GM18517 (cell line): Measurements from ENCODE around the gene FCN1.
"Not testable (repeated sequence)": the region's sequence is repeated elsewhere in the genome, so short reads cannot be mapped to it uniquely, and the experiment has no call there.

Experiments used
- ATAC-seq: cut with Tn5 transposase; IDR thresholded peaks from one replicate; pipeline ENCODE4 v1.9.1; 2021; ENCODE audit warnings: mild to moderate bottlenecking, moderate library complexity; ENCODE audit not compliant: unreplicated experiment

The FCN1 gene

DNA sequence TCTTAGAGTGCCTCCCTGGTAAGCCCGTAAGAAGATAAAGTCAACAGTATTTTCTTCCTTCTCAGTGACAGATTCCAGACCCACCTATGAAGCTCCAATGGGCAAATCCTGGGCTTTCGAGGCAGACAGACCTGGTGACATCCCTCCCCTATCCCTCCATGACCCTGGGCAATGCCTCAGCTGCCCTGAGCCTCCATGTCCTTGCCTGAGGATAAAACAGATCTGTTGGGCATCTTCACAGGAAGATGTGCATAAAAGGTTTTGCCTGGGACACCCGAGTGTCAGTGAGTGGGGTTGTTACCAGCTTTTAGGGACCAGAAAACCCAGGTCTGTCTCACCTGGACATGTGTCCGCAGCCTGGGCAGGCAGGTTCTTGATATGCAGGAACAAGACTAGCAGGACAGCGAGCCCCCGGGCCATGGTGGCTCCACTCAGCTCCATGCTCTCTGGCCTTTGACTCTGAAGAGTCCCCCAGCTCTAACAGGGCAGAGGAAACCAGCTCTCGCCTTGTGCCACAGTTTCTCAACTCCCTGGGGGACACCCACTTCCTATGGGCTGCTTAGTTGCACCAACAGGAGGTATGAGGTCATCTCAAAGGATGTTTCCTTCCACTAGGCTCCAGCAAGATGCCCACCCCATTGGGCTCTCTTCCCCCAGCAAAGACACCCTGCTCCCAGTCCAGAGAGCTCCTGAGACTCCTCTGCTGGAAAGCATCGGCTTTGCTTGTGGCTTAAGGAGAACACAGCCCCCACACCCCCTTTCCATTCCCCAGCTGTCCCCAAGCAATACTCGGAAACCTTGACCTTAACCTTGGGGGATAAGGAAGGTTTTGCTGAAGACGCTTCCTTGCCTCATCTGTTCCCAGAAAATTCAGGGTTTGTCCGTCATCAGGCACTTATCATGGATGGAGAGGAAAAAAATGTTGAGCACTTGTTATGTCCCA, at the start of gene FCN1:
Gene FCN1 (minus strand): TSS at position 482 of the 943 bp plus-strand sequence. CDS start 41 bp downstream, at position 441.
- no peak for ATAC-seq

DNA sequence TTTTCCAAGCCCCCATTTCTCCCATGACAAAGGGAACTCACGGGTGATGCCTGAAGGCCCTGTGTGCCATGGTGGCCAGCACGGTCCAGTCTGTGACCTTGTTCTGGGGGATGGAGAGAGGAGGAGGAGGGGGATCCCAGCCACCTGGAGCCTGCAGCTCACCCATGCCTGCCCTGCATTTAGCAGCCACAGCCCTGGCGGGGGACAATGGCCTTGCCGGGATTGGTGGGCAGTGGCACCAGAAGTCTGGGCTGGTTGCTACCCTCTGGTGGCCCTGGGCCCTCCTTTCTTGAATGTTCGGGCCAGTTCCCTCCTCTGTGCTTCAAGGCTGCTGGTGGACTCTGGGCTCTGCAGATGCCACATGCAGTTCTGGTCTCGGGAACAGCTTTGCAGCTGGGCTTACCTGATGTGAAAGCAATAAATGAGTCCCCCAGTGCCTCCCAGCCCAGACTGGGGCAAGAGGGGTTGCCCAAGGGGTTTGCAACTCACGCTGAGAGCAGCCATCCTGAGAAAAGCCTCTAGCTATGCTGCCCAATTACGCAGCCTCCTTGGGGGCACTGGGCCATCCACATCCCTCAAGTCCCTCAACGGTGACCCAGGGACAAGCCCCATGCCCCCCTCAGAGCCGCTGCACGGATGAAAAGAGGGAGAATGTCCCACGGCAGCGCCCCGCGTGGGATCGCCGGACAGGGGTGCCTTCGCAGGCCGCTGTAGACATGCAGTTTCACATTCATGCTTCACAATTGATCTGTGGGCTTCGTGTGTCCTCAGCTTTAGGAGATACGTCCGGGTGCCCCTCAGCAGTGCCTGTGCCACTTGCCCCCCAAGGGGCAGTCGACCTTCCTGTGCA, 49.2 kb upstream of the FCN1 start:
- no peak for ATAC-seq

DNA sequence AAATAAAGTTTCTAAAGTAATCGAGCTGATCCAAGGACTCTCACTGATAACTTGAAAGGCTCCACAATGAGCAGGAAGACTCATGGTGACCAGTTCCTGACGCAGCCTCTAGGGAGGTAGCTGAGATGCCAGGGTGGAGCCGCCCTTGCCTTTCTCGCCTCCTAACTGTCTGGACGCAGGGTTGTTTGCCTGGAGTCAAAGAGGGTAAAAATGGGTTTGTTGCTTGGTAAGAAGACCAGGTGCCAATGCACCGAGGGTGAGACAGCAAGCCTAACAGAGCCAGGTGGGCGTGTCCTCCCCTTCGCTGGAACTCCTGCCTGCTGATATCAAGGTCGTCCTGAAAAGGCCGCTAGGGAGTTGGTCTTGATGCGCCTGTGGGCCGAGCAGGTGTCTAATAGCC, 48.6 kb upstream of the FCN1 start:
- no peak for ATAC-seq

DNA sequence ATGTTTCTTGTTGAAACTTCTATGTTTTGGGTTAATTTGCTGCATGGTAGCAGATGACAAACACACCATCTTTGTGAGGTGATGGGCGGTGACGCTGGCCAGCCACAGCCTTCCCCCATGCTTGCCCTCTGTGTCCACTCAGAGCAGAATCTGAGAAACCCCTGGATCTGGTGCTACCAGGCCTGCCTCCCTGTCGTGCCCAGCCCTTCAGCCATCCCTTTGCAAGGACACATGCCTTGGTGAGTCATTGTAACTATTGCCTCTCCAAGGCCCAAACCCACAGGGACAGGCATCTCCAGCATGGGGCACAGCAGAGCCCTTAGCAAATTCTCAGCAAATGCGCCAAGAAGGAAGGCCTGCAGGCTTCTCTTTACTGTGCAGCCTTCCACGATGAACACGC, 48.1 kb upstream of the FCN1 start:
- no peak for ATAC-seq

DNA sequence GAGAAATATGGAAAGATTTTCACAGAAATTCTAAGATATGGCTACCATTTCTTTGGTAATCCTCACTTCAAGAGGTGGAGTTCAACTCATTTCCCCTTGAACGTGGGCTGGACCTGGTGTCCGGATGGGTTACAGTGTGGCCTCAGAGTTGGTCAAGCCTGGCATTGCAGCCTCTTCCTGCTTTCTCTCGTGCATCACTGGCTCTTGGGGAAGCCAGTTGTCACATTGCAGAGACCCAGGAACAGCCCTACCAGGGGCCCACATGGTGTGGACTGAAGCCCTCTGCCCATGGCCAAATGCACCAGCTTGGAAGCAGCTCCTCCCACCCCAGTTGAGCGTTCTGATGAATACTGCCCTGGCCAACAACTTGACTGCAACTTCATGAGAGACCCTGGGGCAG, 47.7 kb upstream of the FCN1 start:
- ATAC-seq, result no peak

DNA sequence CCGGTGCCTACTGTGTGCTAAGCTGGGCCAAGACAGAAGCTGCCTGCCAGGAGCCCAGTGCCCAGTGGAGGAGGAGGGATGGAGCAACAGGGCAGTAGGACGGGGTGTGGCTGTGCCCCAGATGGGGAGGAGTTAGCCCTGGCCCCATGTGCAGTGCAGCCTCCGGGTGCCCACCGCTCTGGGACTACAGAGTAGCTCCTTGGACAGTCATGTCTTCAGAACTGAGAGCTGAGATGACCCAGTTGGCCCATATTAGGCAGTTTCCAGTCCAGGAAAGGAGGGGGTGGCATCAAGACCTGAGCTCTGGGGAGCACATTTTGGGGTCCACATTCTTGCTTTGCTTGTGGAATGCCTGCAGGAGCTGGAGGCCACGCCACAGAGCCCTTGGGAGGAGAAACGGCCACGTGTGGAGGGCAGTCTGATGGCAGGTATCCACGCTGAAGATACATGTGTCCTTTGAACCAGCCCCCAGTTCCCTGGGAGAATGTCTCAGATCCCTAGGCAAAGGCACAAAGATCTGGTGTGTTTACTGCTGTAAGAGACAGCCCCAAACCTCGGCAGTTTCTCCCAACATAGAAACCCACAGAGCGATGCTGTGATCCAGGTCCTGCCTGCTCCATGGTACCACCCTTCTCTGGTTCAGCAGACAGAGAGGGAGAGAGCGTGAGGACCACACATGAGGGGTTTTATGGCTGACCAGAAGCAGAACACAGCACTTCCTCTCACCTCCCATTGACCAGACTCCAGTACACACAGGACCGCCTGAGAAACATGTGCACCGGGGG, 46.8 kb upstream of the FCN1 start:
- no peak for ATAC-seq

DNA sequence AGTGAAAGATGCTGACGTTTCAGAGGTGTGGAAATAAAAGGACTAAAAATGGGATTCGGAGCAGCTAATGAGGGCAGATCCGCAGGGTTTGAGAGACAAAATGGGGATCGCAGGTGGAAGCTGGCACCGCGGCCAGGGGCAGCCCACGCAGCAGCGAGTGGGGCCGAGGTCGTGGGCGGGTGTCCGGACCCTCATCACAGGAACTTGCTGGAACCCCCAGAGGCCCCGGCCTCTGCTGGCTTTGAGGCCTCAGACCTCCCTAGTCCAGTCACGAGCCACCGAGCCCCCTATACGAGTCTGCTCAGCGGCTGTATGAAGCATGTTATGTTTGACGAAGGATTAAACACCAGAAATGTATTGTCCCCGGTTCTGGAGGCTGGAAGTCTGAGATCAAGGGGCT, 45.8 kb upstream of the FCN1 start:
- no peak for ATAC-seq

DNA sequence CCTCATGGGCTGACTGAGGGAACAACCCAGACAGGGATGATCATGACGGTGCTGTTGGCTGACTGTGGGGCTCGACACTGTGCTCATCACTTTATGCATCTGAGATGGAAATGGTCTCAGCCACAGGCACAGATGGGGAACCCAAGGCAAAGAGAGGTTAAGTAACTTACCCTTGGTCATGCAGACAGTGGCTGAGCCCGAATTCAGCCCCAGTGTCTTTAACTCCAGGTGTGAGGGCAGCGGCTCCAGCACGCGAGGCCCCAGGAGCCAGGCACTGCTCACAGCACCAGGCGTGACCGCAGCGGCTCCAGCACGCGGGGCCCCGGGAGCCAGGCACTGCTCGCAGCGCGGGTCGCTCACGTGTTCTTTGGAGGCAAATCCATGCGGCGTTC, 45.3 kb upstream of the FCN1 start:
- no peak for ATAC-seq

DNA sequence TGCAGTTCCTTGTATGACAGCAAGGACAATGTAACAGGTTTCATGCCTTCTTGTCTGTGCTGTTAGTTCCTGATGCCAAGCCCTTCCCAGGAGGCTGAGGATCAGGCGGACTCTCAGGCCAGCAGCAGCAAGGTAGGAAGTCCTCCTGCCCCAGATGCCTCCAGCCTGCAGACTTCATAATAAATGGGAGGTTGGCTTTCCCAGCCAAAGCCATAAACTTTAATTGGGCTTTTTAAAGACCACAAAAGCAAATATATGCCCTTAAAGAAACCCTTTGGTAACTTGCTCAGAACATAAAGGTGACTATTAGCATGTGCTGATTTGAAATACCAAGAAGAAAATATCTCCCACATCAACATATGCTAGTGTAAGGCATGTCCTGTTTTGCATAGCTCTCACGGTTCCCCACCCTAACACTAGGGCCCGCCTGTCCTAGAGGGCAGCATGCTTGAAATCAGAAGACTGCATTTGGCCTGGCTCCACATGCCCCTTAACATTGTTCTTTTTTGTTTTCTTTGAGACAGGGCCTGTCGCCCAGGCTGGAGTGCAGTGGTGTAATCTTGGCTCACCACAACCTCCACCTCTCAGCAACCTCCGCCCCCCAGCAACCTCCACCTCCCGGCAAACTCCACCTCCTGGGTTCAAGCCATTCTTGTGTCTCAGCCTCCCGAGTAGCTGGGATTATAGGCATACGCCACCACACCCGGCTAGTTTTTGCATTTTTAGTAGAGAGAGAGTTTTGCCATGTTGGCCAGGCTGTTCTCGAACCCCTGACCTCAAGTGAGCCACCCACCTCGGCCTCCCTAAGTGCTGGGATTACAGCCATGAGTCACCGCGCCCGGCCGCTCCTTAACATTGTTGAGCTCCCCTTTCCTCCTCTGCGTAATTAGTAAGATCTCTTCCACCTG, 44.6 kb upstream of the FCN1 start:
- no peak for ATAC-seq

DNA sequence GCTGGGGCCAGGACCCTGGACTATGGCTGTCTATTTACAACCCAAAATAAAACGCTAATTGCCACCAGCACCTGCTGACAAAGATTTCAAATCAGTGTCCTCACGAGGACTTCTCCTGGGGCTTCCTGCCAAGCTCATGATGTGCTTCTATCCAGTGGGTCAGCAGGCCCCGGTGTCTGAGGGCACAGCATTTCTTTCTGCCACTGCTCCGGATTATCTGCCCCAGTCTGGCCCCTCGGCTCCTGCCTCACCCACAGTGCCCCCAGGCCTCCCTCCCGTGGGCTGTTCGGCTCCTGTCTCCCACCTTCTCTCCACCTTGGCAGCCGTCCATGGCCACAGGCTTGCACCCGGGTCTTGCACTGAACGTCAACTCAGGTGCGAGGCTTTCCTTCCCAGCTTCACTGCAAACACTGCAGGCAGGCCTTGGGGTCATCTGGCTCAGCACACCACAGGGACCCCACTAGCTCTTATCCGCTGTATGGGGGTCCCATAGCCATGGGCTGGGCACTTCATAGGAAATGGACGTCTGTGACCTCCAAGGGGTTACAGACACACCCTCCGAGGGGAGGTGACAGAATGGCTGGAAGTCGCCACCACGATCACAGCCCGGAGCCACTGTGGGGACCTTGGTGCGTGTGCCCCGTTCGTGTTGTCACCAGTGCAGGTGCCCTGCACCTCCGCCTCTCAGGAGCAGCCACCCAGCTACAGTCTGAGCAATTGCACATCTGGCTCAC, 43.8 kb upstream of the FCN1 start:
- no peak for ATAC-seq

DNA sequence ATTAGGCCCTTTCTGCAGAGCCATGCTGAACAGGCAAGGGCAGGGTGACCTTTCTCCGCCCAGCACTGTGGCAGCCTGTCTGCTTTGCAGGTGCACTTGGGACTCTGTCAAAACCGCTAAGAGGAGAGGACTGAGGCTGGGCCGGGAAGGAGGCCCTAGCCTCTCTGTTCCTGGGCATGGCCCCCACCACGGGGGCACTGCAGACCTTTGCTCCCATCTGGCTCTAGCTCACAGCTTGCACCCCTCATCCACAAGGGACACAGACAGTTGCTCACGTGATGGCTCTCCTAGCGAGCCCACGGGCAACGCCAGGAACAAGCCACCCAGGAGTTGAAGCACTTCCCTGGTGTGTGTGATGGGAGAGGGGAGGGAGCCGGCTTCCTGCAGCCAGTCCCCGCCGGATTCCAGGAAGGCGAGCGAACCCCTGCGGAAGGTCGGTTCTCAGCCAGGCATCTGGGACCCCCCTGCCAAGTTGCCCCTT, 43.0 kb upstream of the FCN1 start:
- no peak for ATAC-seq

DNA sequence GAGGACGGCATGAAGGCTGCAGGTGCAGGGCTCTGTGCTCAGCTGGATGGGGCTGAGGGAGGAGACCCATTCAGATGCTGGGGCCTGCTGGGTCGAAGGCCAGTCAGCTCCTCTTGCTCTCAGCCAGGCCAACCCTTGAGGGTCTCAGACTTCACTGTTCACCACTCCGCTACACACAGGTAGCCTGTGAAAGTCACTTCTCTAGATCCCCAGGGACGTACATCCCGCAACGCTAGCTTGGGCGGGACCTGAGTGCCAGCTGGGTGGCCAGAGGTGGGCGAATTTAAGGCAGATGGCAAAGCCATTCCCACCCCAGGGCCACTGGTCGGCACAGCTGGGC, 42.2 kb upstream of the FCN1 start:
- no peak for ATAC-seq

DNA sequence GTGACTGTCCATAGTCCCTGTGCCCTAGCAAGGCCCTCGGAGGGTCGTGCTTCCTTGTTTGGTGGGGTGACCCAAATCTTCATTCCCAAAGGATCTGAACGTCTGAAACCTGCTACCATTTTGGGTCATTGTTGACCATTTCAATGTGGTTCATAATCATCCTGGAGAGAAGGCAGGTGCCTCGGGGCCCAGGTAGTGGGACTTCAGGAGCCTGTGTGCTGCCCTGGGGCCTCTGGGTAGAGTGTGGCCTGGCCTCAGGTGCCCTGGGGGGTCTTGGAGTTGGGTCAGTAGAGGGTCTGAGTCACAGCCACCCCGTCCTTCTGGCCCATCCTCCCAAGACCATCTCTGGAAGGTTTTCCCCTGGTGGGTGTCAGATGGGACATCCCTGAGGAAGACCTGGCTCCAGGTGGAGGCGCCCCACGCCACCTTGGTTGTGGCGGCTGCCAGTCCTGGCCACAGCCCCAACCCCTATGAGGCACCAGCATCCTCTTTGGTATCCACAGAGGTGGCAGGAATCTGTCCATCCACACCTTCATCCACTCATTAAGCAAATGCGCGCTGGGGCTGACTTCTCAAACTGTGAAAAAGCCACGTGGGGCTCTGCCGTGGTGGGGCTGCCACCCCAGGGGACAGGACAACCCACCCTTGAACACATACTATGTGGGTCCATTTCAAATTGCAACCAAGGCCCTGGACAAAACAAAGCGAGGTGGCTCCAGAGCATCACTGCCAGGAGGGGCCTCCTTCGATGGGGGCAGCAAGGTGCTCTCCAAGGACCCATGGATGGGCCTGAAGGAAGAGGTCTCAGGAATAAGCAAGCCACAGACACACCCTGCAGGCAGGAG, 41.6 kb upstream of the FCN1 start:
- no peak for ATAC-seq

DNA sequence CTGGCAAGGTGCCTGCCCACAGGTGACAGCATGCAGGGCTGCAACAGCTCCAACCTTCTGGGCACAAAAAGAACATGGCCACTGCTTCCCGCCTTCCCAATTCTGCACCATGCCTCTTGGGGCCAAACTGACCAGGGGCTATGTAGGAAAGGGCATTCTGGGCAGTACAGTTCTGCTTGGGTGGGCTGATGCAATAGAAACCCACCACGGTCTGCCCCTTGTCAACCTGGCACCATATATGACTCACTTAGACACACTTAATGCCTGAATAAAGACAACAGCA, 40.2 kb upstream of the FCN1 start:
- ATAC-seq, result no peak

DNA sequence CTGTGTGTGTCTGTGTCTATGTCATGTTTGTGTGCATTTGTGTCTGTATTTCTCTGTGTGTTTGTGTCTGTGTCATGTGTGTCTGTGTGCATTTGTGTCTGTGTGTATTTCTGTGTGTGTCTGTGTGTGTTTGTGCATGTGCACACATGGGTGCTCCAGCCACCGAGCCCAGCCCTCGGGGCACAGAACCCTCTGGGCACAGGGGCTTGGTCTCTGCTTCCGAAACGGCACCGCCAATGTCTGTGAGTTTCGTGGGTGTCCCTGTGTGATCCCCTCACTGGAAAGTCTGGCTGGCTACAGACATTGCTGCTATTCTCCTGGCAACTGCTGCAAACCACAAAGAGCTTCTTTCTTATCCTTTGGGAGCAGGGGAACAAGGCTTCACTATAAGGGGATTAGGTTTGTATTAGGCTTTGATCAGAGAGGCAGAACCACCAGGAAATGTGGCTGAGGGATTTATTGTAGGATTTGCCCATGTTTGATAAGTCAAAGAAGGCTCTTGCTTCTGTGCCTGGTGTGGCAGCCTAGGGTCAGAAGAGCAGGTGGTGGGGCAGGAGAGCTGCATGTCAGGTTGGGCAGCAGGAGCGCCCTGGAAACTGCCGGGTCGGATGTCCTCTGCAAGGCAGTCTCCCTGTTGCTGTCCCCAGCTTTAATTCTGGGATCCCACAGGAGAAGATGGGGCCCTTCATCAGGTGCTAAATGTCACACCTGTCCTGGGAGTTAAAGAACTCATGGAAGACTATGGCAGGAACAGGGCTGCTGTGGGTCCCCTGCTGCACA, 39.6 kb upstream of the FCN1 start:
- no peak for ATAC-seq

DNA sequence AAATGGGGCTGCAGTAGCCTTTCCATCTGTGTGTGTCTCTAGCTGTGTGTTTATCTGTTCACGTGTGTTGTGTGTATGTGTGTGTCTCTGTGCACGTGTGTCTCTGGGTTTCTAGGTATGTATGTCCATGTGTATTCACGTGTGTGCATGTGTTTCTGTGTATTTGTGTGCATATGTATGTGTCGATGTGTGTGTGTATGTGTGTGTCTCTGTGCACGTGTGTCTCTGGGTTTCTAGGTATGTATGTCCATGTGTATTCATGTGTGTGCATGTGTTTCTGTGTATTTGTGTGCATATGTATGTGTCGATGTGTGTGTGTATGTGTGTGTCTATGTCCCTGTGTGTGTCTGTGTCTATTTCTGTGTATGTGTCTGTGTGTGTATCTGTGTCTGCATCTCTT, 38.7 kb upstream of the FCN1 start:
- not testable (repeated sequence) for ATAC-seq

DNA sequence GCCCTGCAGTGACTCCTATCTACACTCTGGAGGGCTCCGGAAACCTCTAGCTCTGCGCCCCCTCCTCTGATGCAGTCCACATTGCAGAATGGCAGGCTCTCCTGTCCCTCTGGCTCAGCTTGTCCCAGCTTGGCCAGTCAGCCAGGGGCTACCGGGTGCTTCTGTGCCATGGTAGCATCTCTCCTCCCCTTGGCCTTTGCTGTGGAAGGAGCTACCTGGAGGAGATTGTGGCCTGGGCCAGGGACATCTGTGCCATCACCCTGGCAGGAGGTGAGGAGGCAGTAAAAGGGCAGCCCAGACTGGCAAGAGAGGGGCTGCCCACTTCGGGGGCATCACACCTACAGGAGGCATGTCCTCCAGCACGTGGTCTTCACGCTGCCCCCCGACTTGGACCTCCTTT, 38.1 kb upstream of the FCN1 start:
- ATAC-seq, result no peak

DNA sequence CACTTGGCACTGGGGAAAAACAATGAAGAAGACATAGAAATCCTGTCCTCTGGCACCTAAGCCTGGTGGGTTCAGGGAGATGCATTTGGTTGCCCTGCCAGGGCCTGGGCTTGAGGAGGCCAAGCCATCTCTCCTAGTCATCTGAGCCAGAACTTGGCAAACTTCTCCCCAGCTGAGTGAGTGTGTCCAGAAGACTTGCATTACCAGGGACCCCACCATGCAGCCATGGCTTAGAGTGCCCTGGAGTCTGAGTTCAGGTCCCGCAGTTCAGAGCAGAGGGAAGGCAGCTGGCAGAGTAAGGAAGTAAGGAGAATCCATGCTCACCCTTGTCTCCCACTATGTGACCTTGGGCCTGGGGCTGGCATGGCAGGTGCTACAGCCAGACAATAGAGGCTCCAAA, 37.4 kb upstream of the FCN1 start:
- ATAC-seq, result no peak
